Measurements from ENCODE around the gene ZNF616.
A peak's percentile ranks its signal among the peaks of the same experiment; 100 is the strongest.
"Not testable (repeated sequence)": the region's sequence is repeated elsewhere in the genome, so short reads cannot be mapped to it uniquely, and the experiment has no call there.

ZNF616 gene

GRCh38 chr19:52110780-52111179, 29.0 kb downstream of the ZNF616 start:
- DNase-seq (ENCODE audit: low read depth in 2 of 2): no peak

GRCh38 chr19:52102782-52103181, 37.0 kb downstream of the ZNF616 start:
- no peak for DNase-seq (ENCODE audit: low read depth in 2 of 2)

GRCh38 chr19:52101866-52102562, 37.7 kb downstream of the ZNF616 start:
- DNase-seq (ENCODE audit: low read depth in 2 of 2): no peak

GRCh38 chr19:52099497-52100138, 40.1 kb downstream of the ZNF616 start:
- no peak for DNase-seq (ENCODE audit: low read depth in 2 of 2)

- not testable (repeated sequence) for DNase-seq (ENCODE audit: low read depth in 2 of 2)
Observed at GRCh38 chr19:52096416-52096815, 43.3 kb downstream of the ZNF616 start.

GRCh38 chr19:52095172-52096014, 44.3 kb downstream of the ZNF616 start, which contains the start of gene ZNF841:
Gene ZNF841, minus strand, starts transcription at chr19:52095765. Its CDS starts 10,964 bp downstream, at chr19:52084801.
- peak; percentile 73 for DNase-seq (ENCODE audit: low read depth in 2 of 2)

- DNase-seq (ENCODE audit: low read depth in 2 of 2): no peak
Observed at GRCh38 chr19:52094526-52095130, 45.1 kb downstream of the ZNF616 start.

GRCh38 chr19:52086481-52086880, 53.3 kb downstream of the ZNF616 start:
- DNase-seq (ENCODE audit: low read depth in 2 of 2): no peak

- DNase-seq (ENCODE audit: low read depth in 2 of 2): no peak
Observed at GRCh38 chr19:52070496-52070895, 69.2 kb downstream of the ZNF616 start.

- DNase-seq (ENCODE audit: low read depth in 2 of 2): no peak
Observed at GRCh38 chr19:52069653-52070052, 70.1 kb downstream of the ZNF616 start.

GRCh38 chr19:52066258-52066863, 73.4 kb downstream of the ZNF616 start:
- no peak for DNase-seq (ENCODE audit: low read depth in 2 of 2)

- DNase-seq (ENCODE audit: low read depth in 2 of 2): no peak
Observed at GRCh38 chr19:52065399-52065798, 74.3 kb downstream of the ZNF616 start.

All from fibroblast of skin of left biceps (primary cell).